Globus pallidus (tissue), 1 donor: Measurements from ENCODE around the gene IL24.

Source experiments
- DNase-seq: peaks from one replicate; pipeline ENCODE4 v3.0.0-alpha.2; 2015; ENCODE audit warnings: low spot score

IL24 gene

GRCh38 chr1:206925106-206925736, 28.0 kb downstream of the IL24 start:
- no peak for DNase-seq

DNA sequence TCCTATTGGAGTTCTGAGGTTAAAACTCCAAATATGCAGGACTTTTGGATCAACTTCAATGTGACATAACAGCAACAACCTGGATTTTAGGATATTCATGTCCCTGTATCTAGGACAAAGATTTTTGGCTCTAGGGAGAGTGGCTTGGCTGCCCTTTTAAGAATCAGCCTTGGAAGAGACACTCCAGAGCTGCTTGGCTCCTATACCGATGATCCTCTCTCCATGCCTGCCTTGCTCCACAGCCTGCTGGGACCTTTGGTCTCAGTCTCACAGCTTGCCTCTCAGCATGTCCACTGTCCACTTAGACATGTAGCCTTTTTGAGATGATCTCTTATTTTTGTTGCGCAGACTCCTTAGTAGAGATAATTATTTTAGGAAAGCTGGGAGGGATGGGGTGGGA, 29.0 kb downstream of the IL24 start:
- no peak for DNase-seq

- no peak for DNase-seq
These were observed 32.3 kb downstream of the IL24 start for GRCh38 chr1:206929524-206929923.

GRCh38 chr1:206930210-206930798, 33.1 kb downstream of the IL24 start:
- DNase-seq, result peak; percentile 40

DNA sequence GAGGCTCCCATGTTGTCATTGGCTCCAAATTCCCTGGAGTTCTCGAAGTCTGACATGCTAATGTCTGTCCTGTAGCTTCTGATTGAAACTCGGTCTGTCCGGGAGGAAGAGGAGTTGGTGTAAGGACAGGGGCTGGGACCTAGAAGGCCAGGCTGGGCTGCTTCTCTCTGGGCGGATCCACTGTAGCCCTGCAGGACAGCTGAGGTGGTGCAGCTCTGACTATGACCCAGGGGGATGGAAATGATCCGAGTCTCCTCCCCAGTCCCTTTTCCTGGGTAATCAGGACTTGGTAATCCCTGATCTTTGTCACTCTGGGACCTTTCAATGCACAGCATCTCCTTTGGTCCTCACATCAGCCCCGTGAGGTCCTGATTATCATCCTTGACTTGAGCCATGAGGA, 34.5 kb downstream of the IL24 start:
- no peak for DNase-seq

- DNase-seq, result no peak
These were observed 34.9 kb downstream of the IL24 start for GRCh38 chr1:206932177-206932576.

DNA sequence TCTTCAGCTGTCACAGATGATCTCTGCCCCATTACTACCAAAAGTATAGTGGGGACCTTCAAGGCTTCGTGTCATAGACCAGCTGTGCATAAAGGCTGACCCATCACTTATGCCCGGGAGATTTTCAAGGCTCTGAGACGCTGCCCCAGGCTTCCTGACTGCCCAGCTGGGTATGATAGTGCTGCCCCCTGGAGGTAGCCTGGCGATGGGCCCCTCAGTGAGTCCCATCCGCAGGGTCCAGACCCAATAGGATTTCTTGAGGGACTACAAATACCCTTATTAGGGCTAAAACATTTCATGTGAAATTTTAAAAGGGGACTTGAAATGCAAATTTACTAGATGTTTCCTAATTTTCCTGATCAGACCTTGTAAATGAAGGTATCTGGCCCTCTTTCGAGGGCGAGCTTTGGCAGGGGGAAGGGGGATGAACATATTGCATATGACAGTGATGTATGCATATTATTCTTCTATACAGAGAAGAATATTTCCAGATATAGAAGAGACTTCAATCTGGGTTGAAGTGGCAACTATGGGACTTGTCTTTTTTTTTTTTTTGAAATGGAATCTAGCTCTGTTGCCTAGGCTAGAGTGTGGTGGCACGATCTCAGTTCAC, 36.2 kb downstream of the IL24 start:
- DNase-seq, result no peak

GRCh38 chr1:206935491-206936067, 38.3 kb downstream of the IL24 start:
- DNase-seq, result no peak

DNA sequence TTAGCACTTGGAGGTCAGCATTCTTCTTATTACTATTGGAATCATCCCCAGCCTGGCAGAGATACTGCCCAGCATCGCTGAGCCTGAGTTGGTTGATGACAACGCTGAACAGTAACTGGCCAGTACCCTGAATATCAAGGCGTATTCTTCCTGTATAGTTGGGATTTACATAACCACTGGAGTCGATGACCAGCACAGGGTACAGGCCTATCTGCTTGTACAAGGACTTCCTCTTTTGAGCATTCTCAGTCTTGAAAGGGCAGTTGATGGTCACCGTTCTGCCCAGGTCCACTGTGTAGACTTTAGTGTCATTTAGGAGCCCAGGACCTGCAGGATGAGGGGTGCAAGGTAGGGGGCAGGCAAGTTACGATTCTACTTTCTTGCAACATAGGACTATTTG, 40.2 kb downstream of the IL24 start:
- no peak for DNase-seq

GRCh38 chr1:206939131-206939530, 41.9 kb downstream of the IL24 start:
- no peak for DNase-seq

DNA sequence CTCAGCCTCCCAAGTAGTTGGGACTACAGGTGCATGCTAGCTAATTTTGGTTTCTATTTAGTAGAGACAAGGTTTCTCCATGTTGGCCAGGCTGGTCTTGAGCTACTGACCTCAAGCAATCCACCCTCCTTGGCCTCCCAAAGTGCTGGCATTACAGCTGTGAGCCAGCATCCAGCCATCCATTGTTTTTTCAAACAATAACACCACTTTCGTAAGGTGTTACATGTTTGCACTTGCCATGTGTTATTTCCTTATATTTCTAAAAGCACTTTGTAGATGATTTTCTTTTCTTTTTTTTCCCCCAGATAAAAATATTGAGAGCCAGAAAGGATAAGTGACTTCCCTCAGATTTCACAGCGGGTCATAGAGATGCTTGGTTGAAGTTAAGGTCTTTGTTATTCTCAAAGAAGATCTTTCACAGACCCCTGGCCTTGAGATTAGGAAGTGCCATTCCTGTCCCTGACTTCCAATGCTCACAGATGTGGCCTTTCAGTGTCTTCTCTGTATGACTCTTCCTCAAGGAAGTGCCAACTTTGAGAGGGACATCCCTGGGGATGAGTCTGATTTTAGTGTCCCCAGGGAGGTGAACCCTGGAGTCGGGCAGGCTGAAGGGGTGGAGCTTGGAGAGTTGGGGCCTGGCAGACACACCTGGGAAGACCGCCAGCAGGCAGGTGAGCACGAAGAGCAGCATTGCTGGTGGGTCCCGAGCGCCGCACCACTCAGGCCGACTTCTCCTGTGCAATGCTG, 42.8 kb downstream of the IL24 start:
- DNase-seq, result no peak

GRCh38 chr1:206940588-206940936, 43.3 kb downstream of the IL24 start:
- no peak for DNase-seq

DNA sequence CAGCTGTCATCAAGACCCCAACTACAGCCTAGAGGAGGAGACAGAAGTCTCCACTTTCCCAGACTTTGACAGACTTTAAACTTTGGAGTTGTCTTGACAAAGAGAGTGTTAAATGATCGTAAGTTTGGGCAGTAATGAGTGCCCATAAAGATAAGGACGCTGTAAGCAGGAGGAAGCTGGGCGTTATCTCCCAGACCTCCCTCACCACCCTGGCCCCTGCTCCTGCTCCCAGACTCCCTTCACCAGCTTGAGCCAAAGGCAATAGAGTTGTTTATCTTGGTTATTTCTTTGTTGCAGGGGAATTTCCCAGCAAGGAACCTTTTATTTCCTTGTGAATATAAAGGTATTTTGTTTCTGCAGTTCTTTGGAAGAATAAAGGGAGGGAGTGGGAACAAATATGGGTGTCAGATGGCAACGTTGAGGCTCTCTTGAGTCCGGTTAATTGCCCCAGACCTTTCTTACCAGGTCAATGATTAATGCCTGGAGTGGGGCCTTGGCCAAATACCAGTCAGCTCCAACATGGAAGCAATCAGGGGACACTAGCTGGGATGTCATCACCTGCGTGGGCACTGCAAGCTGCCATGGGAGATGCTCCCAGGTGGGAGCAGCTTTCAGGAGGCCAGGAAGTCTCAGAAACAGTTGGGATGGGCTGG, 44.6 kb downstream of the IL24 start:
- no peak for DNase-seq

- DNase-seq, result no peak
These were observed 47.5 kb downstream of the IL24 start for GRCh38 chr1:206944703-206945102.

GRCh38 chr1:206945779-206946178, 48.5 kb downstream of the IL24 start:
- DNase-seq, result no peak

DNA sequence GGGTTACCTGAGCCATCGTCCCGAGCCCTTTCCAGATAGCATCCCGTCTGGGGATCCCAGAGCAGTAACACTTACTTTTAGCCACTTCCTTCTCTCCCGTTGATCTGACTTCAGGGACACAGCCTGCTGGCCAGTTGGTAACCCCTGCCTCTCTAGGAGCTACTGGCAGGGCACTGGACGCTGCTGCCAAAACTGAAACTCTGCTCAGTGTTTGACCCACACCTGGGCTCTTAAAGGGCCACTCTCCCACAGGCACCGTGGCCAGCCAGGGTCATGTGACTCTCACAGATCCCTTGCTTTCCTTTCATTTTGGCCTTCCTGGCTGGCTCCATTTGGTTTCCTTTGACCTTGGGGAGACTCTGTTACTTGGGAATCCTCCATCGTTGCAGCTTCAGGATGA, 49.0 kb downstream of the IL24 start, which contains the start of gene PIGR:
Gene PIGR (minus strand): TSS at position 206 of the 400 bp plus-strand sequence. CDS start 5,935 bp downstream, outside the sequence.
- no peak for DNase-seq

DNA sequence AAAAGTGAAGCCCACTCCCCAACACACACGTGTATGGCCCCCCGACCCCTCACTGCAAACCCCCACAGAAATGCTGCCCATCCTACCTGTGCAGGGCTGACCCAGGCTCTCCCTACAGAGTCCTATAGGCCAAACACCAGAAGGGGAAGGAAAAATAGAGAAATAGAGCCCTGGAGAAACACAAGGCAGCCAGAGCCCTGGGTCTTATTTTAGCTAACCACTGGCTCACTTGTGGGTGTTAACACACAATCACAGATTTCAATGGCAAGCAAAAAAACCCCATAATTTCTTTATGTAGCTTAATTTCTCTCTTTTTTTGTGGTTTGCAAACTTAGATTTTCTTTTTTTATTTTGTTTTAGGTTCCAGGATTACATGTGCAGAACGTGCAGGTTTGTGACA, 50.0 kb downstream of the IL24 start:
- no peak for DNase-seq

- no peak for DNase-seq
These were observed 52.0 kb downstream of the IL24 start for GRCh38 chr1:206949208-206949607.

GRCh38 chr1:206949641-206950040, 52.4 kb downstream of the IL24 start:
- DNase-seq, result no peak

GRCh38 chr1:206951318-206952100, 54.3 kb downstream of the IL24 start:
- no peak for DNase-seq

- no peak for DNase-seq
These were observed 54.9 kb downstream of the IL24 start for GRCh38 chr1:206952171-206952570.
